Mucosa of rectum (tissue), 2 donors: Measurements from ENCODE around the gene PDIK1L.
"Not testable (repeated sequence)": the region's sequence is repeated elsewhere in the genome, so short reads cannot be mapped to it uniquely, and the experiment has no call there.

Experiments used
- H3K27ac ChIP-seq, 2 donors: one replicate each; pipeline ENCODE4 v1.7.0; 2013; ENCODE audit warnings: inconsistent platforms in 2 of 2, low read depth in 2 of 2, low read length in 2 of 2
- H3K27me3 ChIP-seq, 2 donors: one replicate each; pipeline ENCODE4 v1.7.0; 2013; ENCODE audit warnings: low read length in 2 of 2; ENCODE audit not compliant: control insufficient read depth in 2 of 2, insufficient read depth in 2 of 2
- H3K36me3 ChIP-seq, 2 donors: one replicate each; pipeline ENCODE4 v1.7.0; 2013; ENCODE audit warnings: low read length in 2 of 2; ENCODE audit not compliant: control insufficient read depth in 2 of 2, insufficient read depth in 2 of 2
- H3K4me1 ChIP-seq, 2 donors: one replicate each; pipeline ENCODE4 v1.7.0; 2013; ENCODE audit warnings: low read length in 2 of 2, mild to moderate bottlenecking in 1 of 2; ENCODE audit not compliant: control insufficient read depth in 2 of 2, insufficient read depth in 2 of 2
- H3K4me3 ChIP-seq, 2 donors: one replicate each; pipeline ENCODE4 v1.7.0; 2013; ENCODE audit warnings: low read length in 2 of 2
- H3K9ac ChIP-seq, 2 donors: one replicate each; pipeline ENCODE4 v1.7.0; 2013; ENCODE audit warnings: low read length in 2 of 2, low read depth in 1 of 2, mild to moderate bottlenecking in 1 of 2
- H3K9me3 ChIP-seq, 2 donors: one replicate each; pipeline ENCODE4 v1.7.0; 2013; ENCODE audit warnings: low read length in 2 of 2; ENCODE audit not compliant: control insufficient read depth in 2 of 2
- donor health status: healthy.
- donor health status: Normal muscosa, but diverticular disease.

Gene PDIK1L

DNA sequence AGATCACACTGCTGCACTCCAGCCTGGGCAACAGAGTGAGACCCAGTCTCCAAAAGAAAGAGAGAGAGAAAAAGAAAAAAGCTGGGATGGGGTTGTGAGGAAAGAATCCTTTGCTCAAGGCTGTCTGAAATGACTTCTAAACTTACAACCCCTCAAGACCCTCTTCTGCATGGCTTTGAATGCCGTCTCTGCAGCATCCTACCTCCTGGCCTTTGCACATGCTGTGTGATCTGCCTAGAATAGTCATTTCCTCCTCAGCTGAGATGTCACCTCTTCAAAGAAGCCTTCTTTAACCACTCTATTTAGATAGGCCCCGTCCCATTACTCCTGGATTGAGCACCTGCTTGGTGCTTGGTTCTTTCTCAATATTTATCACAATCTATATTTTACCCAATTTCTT lies 26.8 kb upstream of the PDIK1L start:
- Histone ChIP-seq H3K27me3 (no peaks in the 10 kb centered on the region), H3K9me3 (no peaks in the 10 kb centered on the region), H3K9ac (no peak overlapping the region), H3K27ac (no peak overlapping the region), H3K4me1 (no peaks in the 10 kb centered on the region), H3K4me3 (no peak overlapping the region), H3K36me3 (no peaks in the 10 kb centered on the region)

DNA sequence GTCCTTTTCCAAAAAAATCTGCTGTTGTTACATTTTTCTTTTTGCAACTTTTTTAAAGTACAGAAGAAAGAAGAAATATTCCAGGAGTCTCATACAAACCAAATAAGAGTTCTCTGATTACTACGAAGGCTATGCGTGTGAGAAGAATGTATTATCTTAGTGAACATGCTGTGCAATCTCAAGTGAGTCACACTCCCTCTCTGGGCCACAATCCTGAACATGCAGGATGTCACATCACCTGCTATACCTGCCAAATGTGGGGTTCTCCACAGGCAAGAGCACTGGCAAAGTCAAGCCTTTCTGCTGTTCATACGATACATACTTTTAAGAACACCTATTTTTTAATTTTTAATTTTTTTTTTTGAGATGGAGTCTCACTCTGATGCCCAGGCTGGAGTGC lies 22.5 kb upstream of the PDIK1L start:
- no peak overlapping the region for H3K4me3 ChIP-seq
- H3K9ac ChIP-seq: no peak overlapping the region
- no peaks in the 10 kb centered on the region for H3K36me3 ChIP-seq
- no peak overlapping the region for H3K27ac ChIP-seq
- no peaks in the 10 kb centered on the region for H3K4me1 ChIP-seq
- peaks cover 3 to 6% of the 10 kb centered on the region in 2 donors for H3K27me3 ChIP-seq
- H3K9me3 ChIP-seq: no peaks in the 10 kb centered on the region

DNA sequence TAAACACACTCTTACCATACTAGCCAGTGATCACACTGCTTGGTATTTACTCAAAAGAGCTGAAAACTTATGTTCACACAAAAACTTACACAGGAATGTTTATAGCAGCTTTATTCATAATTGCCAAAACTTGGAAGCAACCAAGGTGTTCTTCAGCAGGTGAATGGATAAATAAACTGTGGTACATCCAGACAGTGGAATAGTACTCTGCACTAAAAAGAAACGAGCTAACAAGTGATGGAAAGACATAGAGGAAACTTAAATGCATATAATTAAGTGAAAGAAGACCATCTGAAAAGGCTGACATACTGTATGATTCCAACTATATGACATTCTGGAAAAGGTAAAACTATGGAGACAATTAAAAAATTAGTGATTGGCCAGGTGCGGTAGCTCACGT lies 20.7 kb upstream of the PDIK1L start:
- no peaks in the 10 kb centered on the region for H3K4me1 ChIP-seq
- H3K36me3 ChIP-seq: no peaks in the 10 kb centered on the region
- H3K9me3 ChIP-seq: no peaks in the 10 kb centered on the region
- no peak overlapping the region for H3K4me3 ChIP-seq
- peaks cover 3 to 6% of the 10 kb centered on the region in 2 donors for H3K27me3 ChIP-seq
- H3K9ac ChIP-seq: no peak overlapping the region
- no peak overlapping the region for H3K27ac ChIP-seq

DNA sequence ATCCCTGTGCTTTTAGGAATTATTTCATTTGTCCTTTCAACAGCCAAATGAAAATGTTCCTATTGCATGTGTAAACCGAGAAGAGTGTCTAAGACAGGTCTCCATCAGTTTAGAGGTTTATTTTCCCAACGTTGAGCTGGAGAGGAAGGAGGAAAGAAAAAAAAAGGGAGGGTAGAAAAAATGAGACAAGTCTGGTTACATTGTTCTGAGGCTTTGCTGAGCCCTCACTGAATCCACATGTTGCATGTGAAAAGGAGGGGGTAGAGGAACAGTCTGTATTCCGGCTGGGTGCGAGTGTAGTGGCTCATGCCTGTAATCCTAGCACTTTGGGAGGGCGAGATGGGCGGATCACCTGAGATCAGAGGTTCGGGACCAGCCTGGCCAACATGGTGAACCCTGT lies 19.2 kb upstream of the PDIK1L start:
- H3K27ac ChIP-seq: no peak overlapping the region
- no peaks in the 10 kb centered on the region for H3K36me3 ChIP-seq
- no peaks in the 10 kb centered on the region for H3K9me3 ChIP-seq
- H3K4me1 ChIP-seq: no peaks in the 10 kb centered on the region
- no peak overlapping the region for H3K4me3 ChIP-seq
- peaks cover 3 to 6% of the 10 kb centered on the region in 2 donors for H3K27me3 ChIP-seq
- no peak overlapping the region for H3K9ac ChIP-seq

DNA sequence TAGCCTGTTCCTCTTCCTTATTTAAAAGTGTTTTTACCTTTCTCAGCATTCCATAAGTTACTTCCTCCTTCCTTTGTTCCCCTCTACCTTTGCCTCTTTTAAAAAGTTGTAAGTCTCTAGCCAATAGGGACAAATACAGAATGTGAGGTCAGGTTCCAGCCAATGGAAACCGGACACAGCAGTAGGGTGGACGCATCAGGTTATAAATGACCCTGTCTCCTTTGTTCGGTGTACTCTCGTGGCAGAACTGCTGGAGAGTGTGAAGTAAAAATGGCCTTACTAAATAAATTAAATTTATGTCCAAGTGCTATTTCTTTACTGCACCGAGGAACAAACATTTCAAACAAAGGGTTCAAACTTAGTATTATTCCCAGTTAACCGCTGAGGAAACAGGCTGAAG lies 18.1 kb upstream of the PDIK1L start:
- H3K27ac ChIP-seq, H3K36me3 ChIP-seq, H3K9me3 ChIP-seq, H3K27me3 ChIP-seq, H3K4me1 ChIP-seq, H3K9ac ChIP-seq, H3K4me3 ChIP-seq: not testable (repeated sequence)

DNA sequence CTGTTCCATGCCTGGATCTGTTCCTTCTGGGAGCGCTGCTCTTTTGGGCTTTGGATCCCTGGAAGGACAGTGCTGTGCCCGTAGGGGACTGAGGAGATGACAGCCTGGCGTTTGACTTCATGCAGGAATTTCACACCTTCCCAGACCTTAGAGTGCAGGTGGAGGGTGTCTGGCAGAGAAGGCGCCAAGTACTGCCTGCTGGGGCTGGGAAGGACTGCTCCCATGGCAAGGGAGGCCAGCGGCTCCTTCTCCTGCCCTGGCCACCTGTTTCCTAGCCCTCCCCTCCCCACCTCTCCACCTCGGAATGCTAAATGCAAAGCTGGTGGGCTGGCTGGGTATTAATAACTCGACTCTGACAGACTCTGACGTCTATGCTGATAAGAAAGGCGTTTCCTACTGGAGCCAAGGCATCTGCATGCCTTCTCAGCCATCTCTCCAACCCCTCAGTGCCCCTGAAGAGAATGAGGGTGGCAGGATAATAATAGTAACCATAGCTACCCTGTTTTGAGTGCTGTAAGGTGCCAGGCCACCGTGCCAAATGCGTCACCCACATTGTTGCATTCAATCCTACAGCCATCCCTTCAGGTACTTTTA lies 17.5 kb upstream of the PDIK1L start:
- H3K27ac ChIP-seq: no peak overlapping the region
- H3K36me3 ChIP-seq: no peaks in the 10 kb centered on the region
- no peaks in the 10 kb centered on the region for H3K4me1 ChIP-seq
- no peak overlapping the region for H3K4me3 ChIP-seq
- no peak overlapping the region for H3K9ac ChIP-seq
- H3K9me3 ChIP-seq: no peaks in the 10 kb centered on the region
- peaks cover 3 to 6% of the 10 kb centered on the region in 2 donors for H3K27me3 ChIP-seq

DNA sequence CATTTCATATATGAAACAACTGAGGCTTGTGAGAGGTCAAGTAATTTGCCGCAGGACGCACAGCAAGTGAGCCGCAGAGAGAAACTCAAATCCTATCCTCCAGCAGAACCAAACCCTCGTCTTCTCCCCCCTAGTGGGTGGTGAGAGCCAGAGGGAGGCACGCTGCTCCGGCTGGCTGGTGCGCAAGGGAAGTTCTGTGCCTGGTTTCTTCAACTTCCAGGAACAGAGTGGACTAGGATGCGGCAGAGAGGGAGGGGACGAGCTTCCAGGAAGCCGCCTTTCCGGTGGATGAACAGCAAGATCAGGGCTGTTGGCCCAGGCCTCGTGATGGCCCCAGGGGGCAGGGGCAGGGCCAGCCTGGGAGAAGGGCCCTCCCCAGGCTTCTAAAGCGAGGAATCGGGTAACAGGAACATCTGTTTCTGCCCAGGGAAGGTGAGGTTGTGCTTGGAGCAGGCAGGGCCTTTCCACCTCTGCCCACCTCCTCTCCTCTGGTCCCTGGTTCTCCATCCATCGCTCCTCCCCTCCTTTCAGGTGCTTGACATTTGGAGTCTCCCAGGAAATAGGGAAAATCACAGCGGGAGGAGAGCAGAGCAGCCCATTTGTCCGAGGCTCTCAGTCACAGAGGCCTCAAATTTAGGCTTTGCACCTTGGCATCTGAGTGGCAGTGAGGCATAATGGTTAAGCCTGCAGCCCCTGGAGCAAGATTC lies 16.8 kb upstream of the PDIK1L start:
- Histone ChIP-seq H3K27me3 (peaks cover 3 to 6% of the 10 kb centered on the region in 2 donors), H3K27ac (no peak overlapping the region), H3K9me3 (no peaks in the 10 kb centered on the region), H3K4me3 (no peak overlapping the region), H3K4me1 (no peaks in the 10 kb centered on the region), H3K9ac (no peak overlapping the region), H3K36me3 (no peaks in the 10 kb centered on the region)

DNA sequence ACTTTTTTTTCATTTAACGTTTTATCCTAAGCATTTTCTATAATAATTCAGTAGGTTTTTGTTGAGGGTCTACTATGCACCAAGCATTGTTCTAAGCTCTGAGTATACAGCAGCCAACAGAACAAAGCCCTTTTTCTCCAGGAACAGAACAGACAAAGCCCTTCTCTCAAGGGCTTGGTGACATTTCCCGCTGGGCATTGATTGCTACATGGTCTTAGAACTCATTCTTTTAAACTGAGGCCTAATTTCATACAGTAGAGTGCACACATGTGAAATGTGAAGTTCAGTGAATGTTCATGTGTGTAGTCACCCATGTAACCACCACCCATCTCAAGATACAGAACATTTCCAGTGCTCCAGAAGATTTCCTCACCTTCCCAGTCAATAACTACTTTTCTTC lies 15.2 kb upstream of the PDIK1L start:
- H3K4me3 ChIP-seq: no peak overlapping the region
- peaks cover 3% of the 10 kb centered on the region in 2 donors for H3K27me3 ChIP-seq
- no peaks in the 10 kb centered on the region for H3K4me1 ChIP-seq
- H3K27ac ChIP-seq: no peak overlapping the region
- no peak overlapping the region for H3K9ac ChIP-seq
- no peaks in the 10 kb centered on the region for H3K9me3 ChIP-seq
- H3K36me3 ChIP-seq: no peaks in the 10 kb centered on the region

DNA sequence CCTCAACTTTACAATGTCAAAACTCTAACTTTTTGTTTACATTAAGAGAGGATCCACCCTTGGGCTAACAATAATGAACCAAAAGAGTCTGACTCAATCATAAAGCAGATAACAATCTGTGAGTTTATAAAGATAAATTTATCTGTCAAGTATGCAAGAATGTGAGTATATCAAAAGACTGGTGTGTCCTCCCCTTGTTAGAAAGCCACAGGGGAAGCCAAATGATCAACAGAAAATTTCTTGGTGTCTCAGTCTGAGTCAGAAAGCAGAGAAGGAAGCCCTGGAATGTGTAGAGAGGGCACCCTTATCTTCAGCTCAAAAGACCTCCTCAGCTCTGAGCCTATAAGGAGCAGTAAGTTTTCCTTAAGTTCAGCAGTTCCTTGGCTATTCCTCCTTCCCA lies 13.9 kb upstream of the PDIK1L start:
- no peaks in the 10 kb centered on the region for H3K36me3 ChIP-seq
- no peak overlapping the region for H3K9ac ChIP-seq
- H3K27me3 ChIP-seq: peaks cover 3 to 7% of the 10 kb centered on the region in 2 donors
- no peaks in the 10 kb centered on the region for H3K4me1 ChIP-seq
- H3K9me3 ChIP-seq: no peaks in the 10 kb centered on the region
- no peak overlapping the region for H3K4me3 ChIP-seq
- H3K27ac ChIP-seq: no peak overlapping the region

DNA sequence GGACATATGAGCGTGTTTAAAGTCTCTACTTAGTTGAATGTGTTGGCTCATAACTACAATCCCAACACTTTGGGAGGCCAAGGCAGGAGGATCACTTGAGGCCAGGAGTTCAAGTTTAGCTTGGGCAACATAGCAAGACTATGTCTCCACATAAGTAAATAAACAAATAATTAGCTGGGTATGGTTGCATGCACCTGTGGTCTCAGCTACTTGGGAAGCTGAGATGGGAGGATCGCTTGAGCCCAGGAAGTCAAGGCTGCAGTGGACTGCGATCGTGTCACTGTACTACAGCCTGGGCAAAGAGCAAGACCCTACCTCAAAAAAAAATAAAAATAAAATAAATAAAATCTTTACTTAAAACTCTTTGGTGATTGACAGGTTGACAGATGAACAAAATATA lies 13.0 kb upstream of the PDIK1L start:
- Histone ChIP-seq H3K9me3 (no peaks in the 10 kb centered on the region), H3K27ac (no peak overlapping the region), H3K27me3 (peaks cover 3 to 7% of the 10 kb centered on the region in 2 donors)

More for the DNA sequence above, 13.0 kb upstream of the PDIK1L start:
- no peak overlapping the region for H3K9ac ChIP-seq
- H3K4me1 ChIP-seq: no peaks in the 10 kb centered on the region
- H3K36me3 ChIP-seq: no peaks in the 10 kb centered on the region
- H3K4me3 ChIP-seq: no peak overlapping the region
